ENCODE results near the gene TTLL9.

GRCh38 chr20:31863296-31864085 lies 6.9 kb upstream of the TTLL9 start:
- no peak for TF ChIP-seq USF1 (IDR thresholded peaks at IDR 0.05)
- no peak for TF ChIP-seq NFIC (IDR thresholded peaks at IDR 0.05)
